GM12878 (cell line): ENCODE measurements around the gene ALX4. TPM values are rescaled to one million over a fixed set of nuclear protein-coding genes. Genes with fewer than 3 reads are reported as not detected.

Experiments used
- ATAC-seq: fragments of 200-7000 bp; cut with Tn5 transposase; 3 replicates; pipeline ENCODE4 v1.9.1; 2020; ENCODE audit warnings: mild to moderate bottlenecking, moderate library complexity
- BruUV-seq: library from RNA; stranded (reverse); fragments of 400-500 nt; replicated peaks from 2 replicates; lab custom pipeline; 2021; lab: Mats Ljungman, UMichigan
- CTCF ChIA-PET: fragments of 300-600 bp; sonication (Branson Sonifier 250); formaldehyde crosslinking; extraction: SDS; loops from one replicate; lab custom pipeline; 2021; ENCODE audit warnings: inconsistent platforms; lab: Yijun Ruan, JAX
- POLR2A ChIA-PET: fragments of 350-600 bp; formaldehyde crosslinking; extraction: SDS; loops from one replicate; lab custom pipeline; 2021; ENCODE audit warnings: inconsistent platforms; lab: Charles Lee
- RAD21 ChIA-PET: fragments of 300-600 bp; sonication (Branson Sonifier 250); formaldehyde crosslinking; loops from one replicate; lab custom pipeline; 2023; ENCODE audit warnings: antibody characterized with exemption; ENCODE audit not compliant: unreplicated experiment; lab: Charles Lee
- SMC1A ChIA-PET: fragments of 300-600 bp; sonication (Branson Sonifier 250); formaldehyde crosslinking; loops from one replicate; lab custom pipeline; 2023; ENCODE audit not compliant: unreplicated experiment, uncharacterized antibody; lab: Charles Lee
- DNase-seq: peaks from one replicate; pipeline ENCODE4 v3.0.0-alpha.2; 2011; ENCODE audit warnings: low read depth, low spot score
- FAIRE-seq: peaks from 3 replicates; lab custom pipeline; 2011; peaks lifted over from hg19 to GRCh38; lab: Jason Lieb, UNC
- H2AFZ ChIP-seq: 2 replicates; pipeline ENCODE4 v1.6.0; 2011; ENCODE audit warnings: low read depth, low read length, control low read depth; ENCODE audit not compliant: control insufficient read depth
- H3K27ac ChIP-seq: 2 replicates; pipeline ENCODE4 v1.5.1; 2011; ENCODE audit warnings: control low read depth; ENCODE audit not compliant: control insufficient read depth, insufficient read depth
- H3K27me3 ChIP-seq, 2 experiments: replicated peaks in 1 of 2; 2 replicates each; pipeline versions ENCODE4 v1.6.0 to v1.6.1; 2011; ENCODE audit warnings: low read length in 1 of 2; ENCODE audit not compliant: control insufficient read depth in 2 of 2, insufficient read depth in 2 of 2
- H3K36me3 ChIP-seq, 2 experiments: 2 replicates each; pipeline ENCODE4 v1.5.1; 2011; ENCODE audit warnings: low read length in 1 of 2; ENCODE audit not compliant: control insufficient read depth in 2 of 2, insufficient read depth in 2 of 2
- H3K4me1 ChIP-seq: 2 replicates; pipeline ENCODE4 v1.6.1; 2011; ENCODE audit warnings: mild to moderate bottlenecking, low read length, moderate library complexity, mixed read lengths; ENCODE audit not compliant: control insufficient read depth, insufficient read depth
- H3K4me2 ChIP-seq: 2 replicates; pipeline ENCODE4 v1.6.0; 2011; ENCODE audit warnings: control low read depth; ENCODE audit not compliant: control insufficient read depth, insufficient read depth
- H3K4me3 ChIP-seq: fragments of 200-600 bp; sonication (generic); 2 replicates; pipeline ENCODE4 v1.5.1; 2016
- H3K79me2 ChIP-seq: 2 replicates; pipeline ENCODE4 v1.6.0; 2011; ENCODE audit warnings: low read length; ENCODE audit not compliant: control insufficient read depth, insufficient read depth
- H3K9ac ChIP-seq: 2 replicates; pipeline ENCODE4 v1.8.0; 2011; ENCODE audit warnings: low read length, control low read depth, mixed read lengths; ENCODE audit not compliant: control insufficient read depth, insufficient read depth
- H3K9me3 ChIP-seq: replicated peaks from 3 replicates; pipeline ENCODE4 v1.5.1; 2011; ENCODE audit warnings: mild to moderate bottlenecking, low read length; ENCODE audit not compliant: control insufficient read depth, insufficient read depth
- H4K20me1 ChIP-seq: 2 replicates; pipeline ENCODE4 v1.6.0; 2011; ENCODE audit not compliant: control insufficient read depth, insufficient read depth
- ATF3 ChIP-seq: IDR thresholded peaks from 2 replicates; pipeline ENCODE4 v1.6.1; 2011; ENCODE audit warnings: low read depth, mild to moderate bottlenecking, low read length, moderate library complexity, borderline replicate concordance; ENCODE audit errors: extremely low read depth
- CHD4 ChIP-seq: fragments of 200-600 bp; sonication (generic); IDR thresholded peaks from 2 replicates; pipeline ENCODE4 v1.6.1; 2016; ENCODE audit warnings: mild to moderate bottlenecking
- ETV6 ChIP-seq, 2 experiments: fragments of 450-650 bp in 1 of 2; IDR thresholded peaks in 1 of 2; conservative IDR thresholded peaks in 1 of 2; 2 replicates each; pipeline ENCODE4 v1.6.1; 2014; ENCODE audit warnings: antibody characterized with exemption in 1 of 2, borderline replicate concordance in 1 of 2, low read depth in 1 of 2, mild to moderate bottlenecking in 1 of 2, moderate library complexity in 1 of 2
- GATAD2B ChIP-seq: fragments of 450-650 bp; conservative IDR thresholded peaks from 2 replicates; pipeline ENCODE4 v1.6.1; 2017; ENCODE audit warnings: low read depth, mild to moderate bottlenecking, moderate library complexity
- HCFC1 ChIP-seq: fragments of 150-350 bp; IDR thresholded peaks from 2 replicates; pipeline ENCODE4 v1.6.1; 2014; ENCODE audit warnings: low read length
- MEF2B ChIP-seq: fragments of 450-650 bp; IDR thresholded peaks from 2 replicates; pipeline ENCODE4 v1.6.1; 2018; ENCODE audit warnings: mild to moderate bottlenecking, moderate library complexity; ENCODE audit not compliant: partially characterized antibody, poor library complexity, severe bottlenecking
- NR2C2 ChIP-seq: IDR thresholded peaks from 2 replicates; pipeline ENCODE4 v1.6.1; 2011; ENCODE audit warnings: borderline replicate concordance, low read depth; ENCODE audit not compliant: control insufficient read depth, insufficient read length
- NR2F1 ChIP-seq: fragments of 450-650 bp; conservative IDR thresholded peaks from 2 replicates; pipeline ENCODE4 v1.6.1; 2017; ENCODE audit warnings: mild to moderate bottlenecking
- SUPT20H ChIP-seq: IDR thresholded peaks from 2 replicates; pipeline ENCODE4 v1.6.1; 2011; ENCODE audit warnings: low read depth, mild to moderate bottlenecking, low read length, moderate library complexity, borderline replicate concordance; ENCODE audit not compliant: control insufficient read depth
- TBL1XR1 ChIP-seq: IDR thresholded peaks from 2 replicates; pipeline ENCODE4 v1.6.1; 2012; ENCODE audit warnings: low read depth, low read length, improper control_type of control experiment
- WGBS: methylation state at CpG from one replicate; pipeline ENCODE4 v1.1.6; 2016; ENCODE audit warnings: low lambda C conversion rate; ENCODE audit not compliant: insufficient replicate concordance, insufficient coverage; ENCODE audit errors: missing lambda C conversion rate; 5-methylcytosine and 5-hydroxymethylcytosine counted together
- in situ Hi-C: fragments of 300-500 bp; cut with MboI; formaldehyde crosslinking; loops from 9 replicates; pipeline ENCODE4 v1.14.3; 2018; ENCODE audit warnings: mixed read lengths
- intact Hi-C: fragments of 100-400 bp; cut with micrococcal nuclease; formaldehyde crosslinking; loops from one replicate; pipeline ENCODE4 v1.14.2; 2022; ENCODE audit not compliant: unreplicated experiment
- polyA plus RNA-seq, 11 experiments: library from polyadenylated mRNA; depleted of rRNA in 4 of 11; unstranded in 6 of 11; stranded (reverse) in 5 of 11; fragments of >200 nt; fragmentation: Nextera tagmentation in 4 of 11; fragmentation: Illumina TruSeq in 1 of 11; extraction: Ambion mirVana in 4 of 11; extraction: Trizol in 1 of 11; gene quantifications; 1 replicate in 1 of 11; 2 replicates in 10 of 11; pipeline versions ENCODE4 v1.2.1 to v1.2.3, GENCODE V29; 2011 to 2016; ENCODE audit warnings: inconsistent platforms in 2 of 11, missing spikeins in 2 of 11, low read depth in 1 of 11
- total RNA-seq, 4 experiments: library from RNA; depleted of rRNA in 3 of 4; stranded (reverse); fragments of >200 nt in 3 of 4; fragmentation: Illumina TruSeq in 1 of 4; extraction: Trizol in 1 of 4; gene quantifications; 2 replicates each; pipeline versions ENCODE4 v1.2.1 to v1.2.3, GENCODE V29; 2013 to 2021
- TF ChIP-seq, protein P1 (sequence below): fragments of 450-650 bp; IDR thresholded peaks from 2 replicates; pipeline ENCODE4 v1.6.1; 2016; ENCODE audit warnings: mild to moderate bottlenecking, moderate library complexity, borderline replicate concordance

Gene ALX4
- total and polyA plus RNA-seq, 10 of the 15 experiments (the other 5 are each of a cell fraction or from before 2014, with no cell fraction given): not detected

DNA sequence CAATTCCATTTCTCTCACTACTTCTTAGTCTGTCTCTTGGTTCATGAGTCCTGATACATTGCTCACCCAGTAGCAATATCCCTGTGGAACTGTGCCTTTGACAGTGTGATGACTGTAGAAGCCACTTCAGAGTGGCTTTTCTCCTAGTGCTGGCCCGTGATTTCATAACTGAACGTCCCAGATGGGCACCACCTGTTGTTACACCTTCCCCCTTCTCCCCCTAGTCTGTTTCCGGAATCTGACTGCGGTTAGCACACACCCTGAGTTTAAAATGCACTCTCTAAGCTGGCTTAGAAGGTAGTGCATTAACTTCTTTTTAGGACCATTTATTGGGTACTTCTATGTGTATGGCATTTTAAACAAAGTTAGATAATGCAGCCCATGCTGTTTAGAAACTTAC is 83.0 kb downstream of the ALX4 start (continued):
- TF ChIP-seq, protein P1, sequence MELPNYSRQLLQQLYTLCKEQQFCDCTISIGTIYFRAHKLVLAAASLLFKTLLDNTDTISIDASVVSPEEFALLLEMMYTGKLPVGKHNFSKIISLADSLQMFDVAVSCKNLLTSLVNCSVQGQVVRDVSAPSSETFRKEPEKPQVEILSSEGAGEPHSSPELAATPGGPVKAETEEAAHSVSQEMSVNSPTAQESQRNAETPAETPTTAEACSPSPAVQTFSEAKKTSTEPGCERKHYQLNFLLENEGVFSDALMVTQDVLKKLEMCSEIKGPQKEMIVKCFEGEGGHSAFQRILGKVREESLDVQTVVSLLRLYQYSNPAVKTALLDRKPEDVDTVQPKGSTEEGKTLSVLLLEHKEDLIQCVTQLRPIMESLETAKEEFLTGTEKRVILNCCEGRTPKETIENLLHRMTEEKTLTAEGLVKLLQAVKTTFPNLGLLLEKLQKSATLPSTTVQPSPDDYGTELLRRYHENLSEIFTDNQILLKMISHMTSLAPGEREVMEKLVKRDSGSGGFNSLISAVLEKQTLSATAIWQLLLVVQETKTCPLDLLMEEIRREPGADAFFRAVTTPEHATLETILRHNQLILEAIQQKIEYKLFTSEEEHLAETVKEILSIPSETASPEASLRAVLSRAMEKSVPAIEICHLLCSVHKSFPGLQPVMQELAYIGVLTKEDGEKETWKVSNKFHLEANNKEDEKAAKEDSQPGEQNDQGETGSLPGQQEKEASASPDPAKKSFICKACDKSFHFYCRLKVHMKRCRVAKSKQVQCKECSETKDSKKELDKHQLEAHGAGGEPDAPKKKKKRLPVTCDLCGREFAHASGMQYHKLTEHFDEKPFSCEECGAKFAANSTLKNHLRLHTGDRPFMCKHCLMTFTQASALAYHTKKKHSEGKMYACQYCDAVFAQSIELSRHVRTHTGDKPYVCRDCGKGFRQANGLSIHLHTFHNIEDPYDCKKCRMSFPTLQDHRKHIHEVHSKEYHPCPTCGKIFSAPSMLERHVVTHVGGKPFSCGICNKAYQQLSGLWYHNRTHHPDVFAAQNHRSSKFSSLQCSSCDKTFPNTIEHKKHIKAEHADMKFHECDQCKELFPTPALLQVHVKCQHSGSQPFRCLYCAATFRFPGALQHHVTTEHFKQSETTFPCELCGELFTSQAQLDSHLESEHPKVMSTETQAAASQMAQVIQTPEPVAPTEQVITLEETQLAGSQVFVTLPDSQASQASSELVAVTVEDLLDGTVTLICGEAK: no peak
- TF ChIP-seq TBL1XR1: no peak
- TF ChIP-seq ETV6 (conservative IDR thresholded peaks at IDR 0.05 in 1 of 2, IDR thresholded peaks at IDR 0.05 in 1 of 2; ENCODE audit: borderline replicate concordance in 1 of 2, low read depth in 1 of 2): no peak

DNA sequence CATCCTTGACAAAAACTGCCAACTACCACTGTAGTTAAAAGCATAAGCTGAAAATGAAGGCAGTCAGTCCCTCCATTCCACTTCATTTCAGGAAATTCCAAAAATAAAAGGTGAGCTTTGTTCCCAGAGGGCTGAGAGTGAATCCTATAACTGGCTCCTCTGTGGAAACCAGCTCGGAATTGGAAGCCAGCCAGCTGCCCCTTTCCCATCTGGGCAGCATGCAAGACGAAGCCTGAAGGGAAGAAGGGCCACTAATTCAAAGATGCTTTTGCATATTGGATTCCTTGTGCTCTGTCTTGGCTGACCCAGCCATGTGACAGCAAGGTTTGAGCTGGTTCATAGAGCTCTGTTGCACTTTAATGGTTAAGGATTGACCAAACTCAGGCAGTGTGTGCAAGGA is 83.4 kb downstream of the ALX4 start:
- no peaks in the 10 kb centered on the region for H3K4me1 ChIP-seq
- H3K27me3 ChIP-seq: no peaks in the 10 kb centered on the region
- ChIA-PET POLR2A (no interaction called here), RAD21 (no interaction called here), SMC1A (interaction anchor here (1.2 kb wide), 1 partner anchor 18 kb away, joined by 3 read pairs; no protein-coding TSS in a partner anchor), CTCF (no interaction called here)
- no peaks in the 10 kb centered on the region for H4K20me1 ChIP-seq
- BruUV-seq: no TSS peak
- no peak overlapping the region for H3K4me2 ChIP-seq
- DNase-seq (no peak), ATAC-seq (no peak), FAIRE-seq (no peak)
- no peak overlapping the region for H3K4me3 ChIP-seq
- no peaks in the 10 kb centered on the region for H3K9me3 ChIP-seq
- H3K27ac ChIP-seq: no peak overlapping the region
- TF ChIP-seq NR2C2 (no peak), HCFC1 (no peak), MEF2B (no peak), ATF3 (no peak), SUPT20H (no peak), NR2F1 (no peak), CHD4 (no peak), GATAD2B (no peak)
- no peaks in the 10 kb centered on the region; a peak in 1 of 4 replicates for H3K36me3 ChIP-seq
- no peak overlapping the region for H3K9ac ChIP-seq
- no peaks in the 10 kb centered on the region for H3K79me2 ChIP-seq
- WGBS: 87% methylated on average over 2 of the region's 2 CpGs
- no peak overlapping the region for H2AFZ ChIP-seq
- in situ Hi-C loops: no loop called here
- intact Hi-C loops: no loop called here
